ENCODE data around the gene ATXN7L1. TPM values are rescaled to one million over a fixed set of nuclear protein-coding genes. Genes with fewer than 3 reads are reported as not detected.

The ATXN7L1 gene
- polyA plus RNA-seq, 1 of the 3 experiments (the other 2 are of a cell fraction), result 6.0 TPM

- Histone ChIP-seq H3K4me3 (ENCODE audit: low read depth in 2 of 2, low read length in 1 of 2) (no peak overlapping the region), H3K9ac (no peak overlapping the region), H2AFZ (ENCODE audit: low read depth) (no peak overlapping the region), H3K9me2 (no peaks in the 10 kb centered on the region), H3F3A (replicated peaks; ENCODE audit: insufficient read depth) (no peaks in the 10 kb centered on the region), H3K36me3 (replicated peaks in 1 of 2; ENCODE audit: control insufficient read depth in 1 of 2, insufficient read depth in 2 of 2, low read length in 1 of 2) (peaks cover 6 to 43% of the 10 kb centered on the region in 2 experiments), H4K20me1 (ENCODE audit: insufficient read depth) (no peaks in the 10 kb centered on the region), H3K79me2 (ENCODE audit: insufficient read depth) (no peaks in the 10 kb centered on the region), H3K4me1 (ENCODE audit: control insufficient read depth in 1 of 2, insufficient read depth in 2 of 2, low read depth in 1 of 2, low read length in 1 of 2) (peaks cover 0 to 2% of the 10 kb centered on the region in 2 experiments; a peak in 1 of 4 replicates), H3K27me3 (ENCODE audit: insufficient read depth) (no peaks in the 10 kb centered on the region), H3K4me2 (no peak overlapping the region), H3K9me3 (no peaks in the 10 kb centered on the region), H3K27ac (ENCODE audit: low read depth in 2 of 2, low read length in 1 of 2) (no peak overlapping the region)
- 92% methylated on average over 8 of the region's 8 CpGs for WGBS (ENCODE audit: low lambda C conversion rate)
- no peak for TF ChIP-seq CHD2 (IDR thresholded peaks at IDR 0.05; ENCODE audit: low read length, partially characterized antibody)
- DNase-seq, result no peak
- CTCF ChIA-PET, result interaction anchor here (0.7 to 2.7 kb wide), 6 partner anchors 11 to 405 kb away, joined by 3 to 18 read pairs (median 5); no protein-coding TSS in a partner anchor
- POLR2A ChIA-PET, result no interaction called here
These were observed 239.4 kb downstream of the ATXN7L1 start for GRCh38 chr7:105636982-105637381.

DNA sequence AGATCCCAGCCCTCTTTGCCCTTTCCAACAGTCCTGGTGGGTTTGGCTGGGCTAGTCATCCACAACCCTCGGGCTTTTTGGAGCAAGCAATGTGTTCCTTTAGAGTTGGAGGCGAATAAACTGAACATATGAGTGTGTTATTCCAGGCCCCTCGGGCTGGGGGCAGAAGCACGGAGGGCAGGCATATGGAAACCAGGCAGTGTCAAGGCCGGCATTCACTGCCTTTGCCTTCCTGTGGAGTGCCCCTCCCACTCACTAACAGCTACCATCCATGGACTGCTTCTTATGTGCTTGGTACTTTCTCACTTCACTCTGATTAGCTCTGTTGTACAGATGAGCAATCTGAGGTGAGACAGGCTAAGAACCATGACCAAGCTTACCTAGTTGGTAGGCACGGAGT, 241.2 kb downstream of the ATXN7L1 start:
- no peaks in the 10 kb centered on the region for H3K4me1 ChIP-seq (ENCODE audit: control insufficient read depth in 1 of 2, insufficient read depth in 2 of 2, low read depth in 1 of 2, low read length in 1 of 2)
- no peaks in the 10 kb centered on the region for H3K27me3 ChIP-seq (ENCODE audit: insufficient read depth)
- ChIA-PET POLR2A (no interaction called here), CTCF (interaction anchor here (0.8 to 1.1 kb wide), 2 partner anchors 17 kb away, joined by 3 read pairs; no protein-coding TSS in a partner anchor)
- H3K9me3 ChIP-seq, result no peaks in the 10 kb centered on the region
- no peaks in the 10 kb centered on the region for H4K20me1 ChIP-seq (ENCODE audit: insufficient read depth)
- H3K4me2 ChIP-seq, result no peak overlapping the region
- H3F3A ChIP-seq (replicated peaks; ENCODE audit: insufficient read depth), result no peaks in the 10 kb centered on the region
- WGBS (ENCODE audit: low lambda C conversion rate), result 91% methylated on average over 6 of the region's 6 CpGs
- no peak overlapping the region for H3K27ac ChIP-seq (ENCODE audit: low read depth in 2 of 2, low read length in 1 of 2)
- H3K9me2 ChIP-seq, result no peaks in the 10 kb centered on the region
- TF ChIP-seq ELF1 (IDR thresholded peaks at IDR 0.05), result no peak
- no peak for TF ChIP-seq POLR2AphosphoS5 (IDR thresholded peaks at IDR 0.05; ENCODE audit: low read depth, low read length)
- TF ChIP-seq, protein P1, sequence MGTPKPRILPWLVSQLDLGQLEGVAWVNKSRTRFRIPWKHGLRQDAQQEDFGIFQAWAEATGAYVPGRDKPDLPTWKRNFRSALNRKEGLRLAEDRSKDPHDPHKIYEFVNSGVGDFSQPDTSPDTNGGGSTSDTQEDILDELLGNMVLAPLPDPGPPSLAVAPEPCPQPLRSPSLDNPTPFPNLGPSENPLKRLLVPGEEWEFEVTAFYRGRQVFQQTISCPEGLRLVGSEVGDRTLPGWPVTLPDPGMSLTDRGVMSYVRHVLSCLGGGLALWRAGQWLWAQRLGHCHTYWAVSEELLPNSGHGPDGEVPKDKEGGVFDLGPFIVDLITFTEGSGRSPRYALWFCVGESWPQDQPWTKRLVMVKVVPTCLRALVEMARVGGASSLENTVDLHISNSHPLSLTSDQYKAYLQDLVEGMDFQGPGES (IDR thresholded peaks at IDR 0.05; ENCODE audit: low read depth, low read length), result no peak
- H3K36me3 ChIP-seq (replicated peaks in 1 of 2; ENCODE audit: control insufficient read depth in 1 of 2, insufficient read depth in 2 of 2, low read length in 1 of 2), result peaks cover 6 to 37% of the 10 kb centered on the region in 2 experiments
- H2AFZ ChIP-seq (ENCODE audit: low read depth), result no peak overlapping the region
- DNase-seq, result no peak
- H3K9ac ChIP-seq, result no peak overlapping the region
- H3K79me2 ChIP-seq (ENCODE audit: insufficient read depth), result no peaks in the 10 kb centered on the region
- no peak overlapping the region for H3K4me3 ChIP-seq (ENCODE audit: low read depth in 2 of 2, low read length in 1 of 2)

- Histone ChIP-seq H3K9ac (no peak overlapping the region), H3K9me3 (no peaks in the 10 kb centered on the region), H3F3A (replicated peaks; ENCODE audit: insufficient read depth) (no peaks in the 10 kb centered on the region), H2AFZ (ENCODE audit: low read depth) (no peak overlapping the region), H3K4me1 (ENCODE audit: control insufficient read depth in 1 of 2, insufficient read depth in 2 of 2, low read depth in 1 of 2, low read length in 1 of 2) (peaks cover 0 to 17% of the 10 kb centered on the region in 2 experiments; a peak in 1 of 4 replicates), H3K79me2 (ENCODE audit: insufficient read depth) (no peaks in the 10 kb centered on the region), H3K4me2 (no peak overlapping the region), H3K4me3 (ENCODE audit: low read depth in 2 of 2, low read length in 1 of 2) (no peak overlapping the region), H3K27me3 (ENCODE audit: insufficient read depth) (no peaks in the 10 kb centered on the region), H4K20me1 (ENCODE audit: insufficient read depth) (no peaks in the 10 kb centered on the region), H3K27ac (ENCODE audit: low read depth in 2 of 2, low read length in 1 of 2) (no peak overlapping the region), H3K9me2 (no peaks in the 10 kb centered on the region), H3K36me3 (replicated peaks in 1 of 2; ENCODE audit: control insufficient read depth in 1 of 2, insufficient read depth in 2 of 2, low read length in 1 of 2) (peaks cover 11 to 16% of the 10 kb centered on the region in 2 experiments)
- ChIA-PET CTCF (no interaction called here), POLR2A (no interaction called here)
- WGBS (ENCODE audit: low lambda C conversion rate), result 68% methylated on average over 2 of the region's 2 CpGs
- no peak for DNase-seq
- TF ChIP-seq FOXJ3 (CRISPR knock-in tag; IDR thresholded peaks at IDR 0.05) (no peak), REST (IDR thresholded peaks at IDR 0.05; ENCODE audit: low read depth, low read length) (no peak), JUND (IDR thresholded peaks at IDR 0.05) (no peak), NRF1 (IDR thresholded peaks at IDR 0.05; ENCODE audit: low read depth, low read length) (no peak), PBX3 (IDR thresholded peaks at IDR 0.05) (no peak), RXRA (IDR thresholded peaks at IDR 0.05; ENCODE audit: borderline replicate concordance, low read depth) (no peak), TEAD4 (IDR thresholded peaks at IDR 0.05; ENCODE audit: borderline replicate concordance, insufficient read depth) (no peak), TCF12 (IDR thresholded peaks at IDR 0.05) (no peak), RAD21 (IDR thresholded peaks at IDR 0.05; ENCODE audit: low read length) (no peak), YY1 (IDR thresholded peaks at IDR 0.05; ENCODE audit: low read depth) (no peak), EP300 (IDR thresholded peaks at IDR 0.05; ENCODE audit: borderline replicate concordance in 1 of 2, low read depth in 1 of 2, low read length in 1 of 2) (no peak), EZH2phosphoT487 (IDR thresholded peaks at IDR 0.05; ENCODE audit: borderline replicate concordance, low read depth) (no peak)
- TF ChIP-seq, protein P1 (IDR thresholded peaks at IDR 0.05; ENCODE audit: low read depth, low read length), result no peak
These were observed 250.4 kb downstream of the ATXN7L1 start for GRCh38 chr7:105625986-105626385.

Data from SK-N-SH (cell line).